Calu3 (cell line): Measurements from ENCODE around the gene PAF1. TPM values are rescaled to one million over a fixed set of nuclear protein-coding genes. Genes with fewer than 3 reads are reported as not detected.

ENCODE experiments used
- BruUV-seq: library from RNA; stranded (reverse); fragments of 400-500 nt; replicated peaks from 2 replicates; lab custom pipeline; 2021; lab: Mats Ljungman, UMichigan
- CTCF ChIA-PET: fragments of 300-600 bp; sonication (Branson Sonifier 250); formaldehyde crosslinking; loops from one replicate; lab custom pipeline; 2022; ENCODE audit warnings: antibody characterized with exemption; lab: Charles Lee
- DNase-seq: peaks from one replicate; pipeline ENCODE4 v3.0.0; 2022
- H3K27ac Mint-ChIP-seq: one replicate; pipeline ENCODE4 v1.8.0; 2022; ENCODE audit warnings: mixed read lengths; ENCODE audit not compliant: unreplicated experiment
- H3K27me3 Mint-ChIP-seq: one replicate; pipeline ENCODE4 v1.8.0; 2022; ENCODE audit warnings: mixed read lengths; ENCODE audit not compliant: unreplicated experiment
- H3K36me3 Mint-ChIP-seq: one replicate; pipeline ENCODE4 v1.8.0; 2022; ENCODE audit warnings: mild to moderate bottlenecking, moderate library complexity, mixed read lengths; ENCODE audit not compliant: insufficient read depth, unreplicated experiment
- H3K4me1 Mint-ChIP-seq: one replicate; pipeline ENCODE4 v1.8.0; 2022; ENCODE audit warnings: mild to moderate bottlenecking, low read depth, mixed read lengths; ENCODE audit not compliant: unreplicated experiment
- H3K4me3 Mint-ChIP-seq: one replicate; pipeline ENCODE4 v1.8.0; 2022; ENCODE audit warnings: mild to moderate bottlenecking, low read depth, moderate library complexity, mixed read lengths; ENCODE audit not compliant: unreplicated experiment
- H3K9me3 Mint-ChIP-seq: one replicate; pipeline ENCODE4 v1.8.0; 2022; ENCODE audit warnings: low read depth, mixed read lengths; ENCODE audit not compliant: unreplicated experiment
- intact Hi-C: fragments of 100-400 bp; cut with micrococcal nuclease; formaldehyde crosslinking; loops from one replicate; pipeline ENCODE4 v1.10.0; 2022; ENCODE audit not compliant: unreplicated experiment
- total RNA-seq: library from RNA; stranded (reverse); gene quantifications from 2 replicates; pipeline ENCODE4 v1.2.3, GENCODE V29; 2022
- TF ChIP-seq, protein P1 (sequence below): fragments of 200-600 bp; IDR thresholded peaks from one replicate; pipeline ENCODE4 v1.8.0; 2022; ENCODE audit warnings: antibody characterized with exemption; ENCODE audit not compliant: unreplicated experiment

Gene PAF1
- total RNA-seq, 1 experiment from 2014 or later = 64.3 TPM

DNA sequence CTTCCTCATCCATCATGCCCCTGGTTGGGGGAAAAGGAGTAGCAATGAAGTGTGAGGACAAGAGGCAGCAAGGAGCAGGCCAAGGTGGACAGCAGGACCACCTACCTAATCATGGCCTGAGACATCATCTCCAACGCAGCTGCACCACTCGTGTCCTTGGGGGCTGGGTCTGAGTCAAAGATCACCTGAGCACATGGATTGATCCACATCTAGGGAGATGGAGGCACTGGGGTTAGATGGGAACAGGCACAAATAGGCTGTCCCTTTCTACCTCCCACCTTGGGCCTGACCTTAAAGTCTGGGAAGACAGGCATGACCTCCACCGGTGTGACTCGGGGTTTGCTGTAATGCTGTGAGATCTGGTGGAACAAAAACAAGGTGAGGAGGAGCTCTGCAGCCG lies 2.2 kb downstream of the PAF1 start:
- no peaks in the 10 kb centered on the region for H3K9me3 Mint-ChIP-seq
- no peaks in the 10 kb centered on the region for H3K27me3 Mint-ChIP-seq
- H3K4me3 Mint-ChIP-seq = no peak overlapping the region
- H3K4me1 Mint-ChIP-seq = peaks cover 21% of the 10 kb centered on the region
- TF ChIP-seq, protein P1, sequence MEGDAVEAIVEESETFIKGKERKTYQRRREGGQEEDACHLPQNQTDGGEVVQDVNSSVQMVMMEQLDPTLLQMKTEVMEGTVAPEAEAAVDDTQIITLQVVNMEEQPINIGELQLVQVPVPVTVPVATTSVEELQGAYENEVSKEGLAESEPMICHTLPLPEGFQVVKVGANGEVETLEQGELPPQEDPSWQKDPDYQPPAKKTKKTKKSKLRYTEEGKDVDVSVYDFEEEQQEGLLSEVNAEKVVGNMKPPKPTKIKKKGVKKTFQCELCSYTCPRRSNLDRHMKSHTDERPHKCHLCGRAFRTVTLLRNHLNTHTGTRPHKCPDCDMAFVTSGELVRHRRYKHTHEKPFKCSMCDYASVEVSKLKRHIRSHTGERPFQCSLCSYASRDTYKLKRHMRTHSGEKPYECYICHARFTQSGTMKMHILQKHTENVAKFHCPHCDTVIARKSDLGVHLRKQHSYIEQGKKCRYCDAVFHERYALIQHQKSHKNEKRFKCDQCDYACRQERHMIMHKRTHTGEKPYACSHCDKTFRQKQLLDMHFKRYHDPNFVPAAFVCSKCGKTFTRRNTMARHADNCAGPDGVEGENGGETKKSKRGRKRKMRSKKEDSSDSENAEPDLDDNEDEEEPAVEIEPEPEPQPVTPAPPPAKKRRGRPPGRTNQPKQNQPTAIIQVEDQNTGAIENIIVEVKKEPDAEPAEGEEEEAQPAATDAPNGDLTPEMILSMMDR = no peak
- intact Hi-C loops = no loop called here
- DNase-seq = no peak
- H3K27ac Mint-ChIP-seq = peak overlapping the region; percentile 95
- BruUV-seq = no TSS peak
- peaks cover 92% of the 10 kb centered on the region for H3K36me3 Mint-ChIP-seq
- CTCF ChIA-PET = no interaction called here

DNA sequence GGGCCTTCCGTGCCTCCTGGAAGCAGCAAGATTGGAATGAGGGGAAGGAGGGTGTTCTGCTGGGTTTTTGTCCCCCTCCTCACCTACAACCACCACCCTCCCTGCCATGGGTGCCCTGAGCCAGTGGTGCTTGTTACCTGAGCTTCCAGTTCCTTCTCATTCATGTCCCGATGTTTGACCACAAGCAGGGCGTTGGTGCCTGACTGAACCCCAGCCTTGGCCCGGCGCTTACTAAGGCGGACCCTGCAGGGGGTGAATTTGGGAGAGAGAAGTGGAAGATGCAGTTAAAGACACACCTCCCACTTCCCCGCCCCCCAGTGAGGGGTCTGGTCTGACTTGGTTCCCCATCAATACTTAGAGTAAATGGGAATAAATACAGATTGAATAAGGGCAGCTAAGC lies 4.3 kb downstream of the PAF1 start:
- Mint-ChIP-seq H3K36me3 (peaks cover 89% of the 10 kb centered on the region), H3K4me1 (peaks cover 15% of the 10 kb centered on the region), H3K27ac (peak overlapping the region; percentile 2), H3K4me3 (no peak overlapping the region), H3K9me3 (no peaks in the 10 kb centered on the region), H3K27me3 (no peaks in the 10 kb centered on the region)
- CTCF ChIA-PET = no interaction called here
- DNase-seq = no peak
- TF ChIP-seq, protein P1 = no peak
- intact Hi-C loops = no loop called here
- BruUV-seq = no TSS peak

GRCh38 chr19:39385629-39386411 lies 5.1 kb downstream of the PAF1 start:
- TF ChIP-seq, protein P1 = no peak
- H3K27me3 Mint-ChIP-seq = no peaks in the 10 kb centered on the region

GRCh38 chr19:39384839-39385568 lies 5.9 kb downstream of the PAF1 start:
- Mint-ChIP-seq H3K27ac (no peak overlapping the region), H3K36me3 (peaks cover 80% of the 10 kb centered on the region), H3K9me3 (no peaks in the 10 kb centered on the region), H3K27me3 (no peaks in the 10 kb centered on the region), H3K4me3 (no peak overlapping the region), H3K4me1 (peaks cover 6% of the 10 kb centered on the region)
- CTCF ChIA-PET = interaction anchor here (0.7 kb wide), 1 partner anchor 18 kb away, joined by 4 read pairs; no protein-coding TSS in a partner anchor
- TF ChIP-seq, protein P1 = no peak
- BruUV-seq = TSS peak; percentile 45
- no peak for DNase-seq
- intact Hi-C loops = no loop called here

More at GRCh38 chr19:39385629-39386411, 5.1 kb downstream of the PAF1 start:
- Mint-ChIP-seq H3K9me3 (no peaks in the 10 kb centered on the region), H3K27ac (peak overlapping the region; percentile 2), H3K36me3 (peaks cover 86% of the 10 kb centered on the region), H3K4me1 (peaks cover 8% of the 10 kb centered on the region), H3K4me3 (no peak overlapping the region)
- CTCF ChIA-PET = no interaction called here
- TSS peak; percentile 14 for BruUV-seq
- no peak for DNase-seq
- intact Hi-C loops = no loop called here
